GM12878 (cell line): ENCODE data around the gene CFAP300.

ENCODE experiments used
- BHLHE40 ChIP-seq, 2 experiments: fragments of 450-650 bp in 1 of 2; IDR thresholded peaks; 2 replicates each; pipeline ENCODE4 v1.6.1; 2011 to 2017; ENCODE audit warnings: low read depth in 2 of 2, borderline replicate concordance in 1 of 2, improper control_type of control experiment in 1 of 2, low read length in 1 of 2, mild to moderate bottlenecking in 1 of 2
- BRCA1 ChIP-seq: IDR thresholded peaks from 2 replicates; pipeline ENCODE4 v1.6.1; 2011; ENCODE audit warnings: low read depth, low read length, improper control_type of control experiment
- CTCF ChIP-seq, 3 experiments: IDR thresholded peaks in 2 of 3; conservative IDR thresholded peaks in 1 of 3; 2 replicates each; pipeline ENCODE4 v1.5.1; 2011; ENCODE audit warnings: low read depth in 3 of 3, low read length in 3 of 3, mild to moderate bottlenecking in 3 of 3, control low read depth in 2 of 3, moderate library complexity in 2 of 3, inconsistent platforms in 1 of 3, mixed read lengths in 1 of 3; ENCODE audit not compliant: control insufficient read depth in 2 of 3, insufficient read depth in 1 of 3; ENCODE audit errors: extremely low read depth in 1 of 3
- RCOR1 ChIP-seq: conservative IDR thresholded peaks from 2 replicates; pipeline ENCODE4 v1.6.1; 2012; ENCODE audit warnings: low read depth, low read length, improper control_type of control experiment
- SMC3 ChIP-seq: IDR thresholded peaks from 2 replicates; pipeline ENCODE4 v1.6.1; 2011; ENCODE audit warnings: low read length, improper control_type of control experiment, borderline replicate concordance
- TF ChIP-seq, protein P1 (sequence below): fragments of 450-650 bp; IDR thresholded peaks from 2 replicates; pipeline ENCODE4 v1.6.1; 2017; ENCODE audit warnings: mild to moderate bottlenecking

GRCh38 chr11:102061276-102061675, 14.0 kb downstream of the CFAP300 start:
- peak in 2 of 3 experiments; percentile 10; a peak in 2 of 6 replicates for TF ChIP-seq CTCF (IDR thresholded peaks at IDR 0.05 in 2 of 3, conservative IDR thresholded peaks at IDR 0.05 in 1 of 3; ENCODE audit: control insufficient read depth in 2 of 3, extremely low read depth in 1 of 3, insufficient read depth in 1 of 3, low read depth in 3 of 3, low read length in 3 of 3)
- TF ChIP-seq, protein P1, sequence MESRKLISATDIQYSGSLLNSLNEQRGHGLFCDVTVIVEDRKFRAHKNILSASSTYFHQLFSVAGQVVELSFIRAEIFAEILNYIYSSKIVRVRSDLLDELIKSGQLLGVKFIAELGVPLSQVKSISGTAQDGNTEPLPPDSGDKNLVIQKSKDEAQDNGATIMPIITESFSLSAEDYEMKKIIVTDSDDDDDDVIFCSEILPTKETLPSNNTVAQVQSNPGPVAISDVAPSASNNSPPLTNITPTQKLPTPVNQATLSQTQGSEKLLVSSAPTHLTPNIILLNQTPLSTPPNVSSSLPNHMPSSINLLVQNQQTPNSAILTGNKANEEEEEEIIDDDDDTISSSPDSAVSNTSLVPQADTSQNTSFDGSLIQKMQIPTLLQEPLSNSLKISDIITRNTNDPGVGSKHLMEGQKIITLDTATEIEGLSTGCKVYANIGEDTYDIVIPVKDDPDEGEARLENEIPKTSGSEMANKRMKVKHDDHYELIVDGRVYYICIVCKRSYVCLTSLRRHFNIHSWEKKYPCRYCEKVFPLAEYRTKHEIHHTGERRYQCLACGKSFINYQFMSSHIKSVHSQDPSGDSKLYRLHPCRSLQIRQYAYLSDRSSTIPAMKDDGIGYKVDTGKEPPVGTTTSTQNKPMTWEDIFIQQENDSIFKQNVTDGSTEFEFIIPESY, result no peak
- TF ChIP-seq BRCA1, result no peak
- TF ChIP-seq BHLHE40 (IDR thresholded peaks at IDR 0.05; ENCODE audit: borderline replicate concordance in 1 of 2, low read depth in 2 of 2, low read length in 1 of 2), result no peak
- TF ChIP-seq RCOR1, result no peak
- no peak for TF ChIP-seq SMC3
